Muscle of leg (tissue), 16 donors: ENCODE results near the gene OR10X1. TPM values are rescaled to one million over a fixed set of nuclear protein-coding genes. Genes with fewer than 3 reads are reported as not detected.

Experiments
- DNase-seq: peaks from one replicate; pipeline ENCODE4 v3.0.0; 2013
- H3K27ac ChIP-seq: one replicate; pipeline ENCODE4 v1.5.1; 2013; ENCODE audit warnings: mild to moderate bottlenecking, low read length, control low read depth
- H3K27me3 ChIP-seq: one replicate; pipeline ENCODE4 v1.6.1; 2013; ENCODE audit warnings: low read length; ENCODE audit not compliant: control insufficient read depth, insufficient read depth
- H3K36me3 ChIP-seq: one replicate; pipeline ENCODE4 v1.6.1; 2013; ENCODE audit warnings: low read length; ENCODE audit not compliant: control insufficient read depth, insufficient read depth
- H3K4me1 ChIP-seq: one replicate; pipeline ENCODE4 v1.6.1; 2013; ENCODE audit warnings: low read length; ENCODE audit not compliant: control insufficient read depth, insufficient read depth
- H3K4me3 ChIP-seq: one replicate; pipeline ENCODE4 v1.5.1; 2013; ENCODE audit warnings: low read length, control low read depth
- H3K9me3 ChIP-seq: replicated peaks from 2 replicates; pipeline ENCODE4 v1.6.1; 2013; ENCODE audit warnings: low read depth, low read length; ENCODE audit not compliant: control insufficient read depth
- WGBS: methylation state at CpG from one replicate; pipeline ENCODE4 v1.1.5; 2013; ENCODE audit warnings: missing lambda C conversion rate; ENCODE audit not compliant: insufficient coverage; 5-methylcytosine and 5-hydroxymethylcytosine counted together
- long read RNA-seq, 11 donors: transcript quantifications; one replicate each; lab custom pipeline, GENCODE V29; 2026
- polyA plus RNA-seq, 8 donors: library from polyadenylated mRNA; unstranded; fragments of 120-200 nt; gene quantifications; one replicate each; pipeline versions ENCODE4 v1.2.1 to v1.2.3, GENCODE V29; 2013; ENCODE audit warnings: inconsistent platforms in 1 of 8, low replicate concordance in 1 of 8; ENCODE audit not compliant: insufficient read length in 8 of 8, insufficient read depth in 1 of 8
- total RNA-seq: library from RNA; stranded (reverse); fragments of 120-200 nt; gene quantifications from one replicate; pipeline ENCODE4 v1.2.4, GENCODE V29; 2013

Gene OR10X1, protein sequence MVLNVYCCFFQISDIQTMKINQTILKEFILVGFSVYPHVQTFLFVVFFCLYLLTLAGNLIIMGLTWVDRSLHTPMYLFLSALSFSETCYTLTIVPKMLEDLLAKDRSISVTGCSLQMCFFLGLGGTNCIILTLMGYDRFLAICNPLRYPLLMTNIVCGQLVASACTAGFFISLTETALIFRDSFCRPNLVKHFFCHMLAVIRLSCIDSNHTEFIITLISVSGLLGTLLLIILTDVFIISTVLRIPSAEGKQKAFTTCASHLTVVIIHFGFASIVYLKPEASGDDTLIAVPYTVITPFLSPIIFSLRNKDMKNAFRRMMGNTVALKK
- total RNA-seq (not detected), polyA plus RNA-seq (not detected)
- long read RNA-seq, donor 1 = 0 reads
- long read RNA-seq, donor 2 = 0 reads
- long read RNA-seq, donor 3 = 0 reads
- long read RNA-seq, donor 4 = 0 reads
- long read RNA-seq, donor 5 = 0 reads
- long read RNA-seq, donor 6 = 0 reads
- long read RNA-seq, donor 7 = 0 reads
- long read RNA-seq, donor 8 = 0 reads
- long read RNA-seq, donor 9 = 0 reads
- long read RNA-seq, donor 10 = 0 reads
- long read RNA-seq, donor 11 = 0 reads

DNA sequence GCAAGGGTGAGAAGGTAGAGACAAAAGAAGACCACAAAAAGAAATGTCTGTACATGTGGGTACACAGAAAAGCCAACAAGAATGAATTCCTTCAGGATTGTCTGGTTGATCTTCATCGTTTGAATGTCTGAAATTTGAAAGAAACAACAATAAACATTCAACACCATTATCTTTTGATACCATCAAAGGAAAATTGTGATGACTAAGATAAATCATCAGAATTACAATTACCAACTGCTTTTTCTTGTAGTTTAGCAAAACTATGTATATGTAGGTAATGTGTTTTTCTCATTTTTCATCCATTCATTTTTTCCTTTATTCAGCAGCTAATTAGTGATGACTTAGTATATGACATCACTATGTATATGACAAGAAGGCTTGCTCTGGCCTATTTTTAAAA, at the start of gene OR10X1:
OR10X1 (minus strand) TSS at position 167 of the 400 bp plus-strand sequence; CDS start at position 167, 0 bp downstream.
- Histone ChIP-seq H3K27me3 (no peaks in the 10 kb centered on the region), H3K36me3 (no peaks in the 10 kb centered on the region), H3K4me3 (no peak within 1 kb of the TSS), H3K9me3 (no peaks in the 10 kb centered on the region), H3K27ac (no peak within 1 kb of the TSS), H3K4me1 (no peaks in the 10 kb centered on the region)
- DNase-seq = no peak
- no CpG with 5 or more reads among the region's 1 CpG for WGBS

DNA sequence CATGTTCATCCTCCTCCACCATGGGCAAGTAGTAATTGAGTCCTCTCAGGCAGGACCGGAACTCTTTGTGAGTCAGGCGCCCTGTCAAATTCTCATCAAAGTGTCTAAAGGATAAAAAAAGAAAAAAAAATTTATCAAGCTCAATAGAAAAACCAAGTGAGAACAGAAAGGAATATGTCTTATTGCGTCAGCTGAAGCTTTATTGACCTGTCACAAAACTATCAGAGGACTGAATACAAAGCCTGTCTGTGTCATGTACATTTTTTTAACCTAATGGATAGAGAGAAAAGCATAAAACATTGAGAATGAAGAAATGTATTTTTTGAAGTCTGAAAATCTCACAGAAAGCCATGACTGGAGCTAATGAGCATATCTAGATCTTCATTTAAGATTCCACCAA, 34.1 kb upstream of the OR10X1 start:
- DNase-seq = no peak
- WGBS = no CpG with 5 or more reads among the region's 3 CpGs
- Histone ChIP-seq H3K9me3 (no peaks in the 10 kb centered on the region), H3K4me3 (no peak overlapping the region), H3K27me3 (no peaks in the 10 kb centered on the region), H3K27ac (no peak overlapping the region), H3K36me3 (no peaks in the 10 kb centered on the region), H3K4me1 (no peaks in the 10 kb centered on the region)

DNA sequence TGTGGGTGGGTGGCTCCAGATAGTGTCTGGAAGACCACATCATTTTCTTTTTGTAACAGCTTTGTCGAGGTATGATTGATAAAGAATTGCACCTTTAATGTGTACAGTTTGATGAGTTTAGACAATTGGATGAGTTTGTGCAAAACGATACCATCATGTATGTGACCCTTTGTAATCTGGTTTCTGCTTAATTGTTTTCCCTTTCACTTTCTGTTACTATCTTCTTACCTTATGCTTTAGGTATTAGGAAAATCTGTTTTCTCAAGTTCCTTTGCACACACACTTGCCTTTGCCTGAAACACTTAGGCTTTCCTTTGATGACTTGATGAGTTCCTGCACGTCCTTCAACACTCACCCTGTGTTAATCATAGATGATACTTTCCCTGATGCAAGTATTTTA, 32.2 kb upstream of the OR10X1 start:
- Histone ChIP-seq H3K27ac (no peak overlapping the region), H3K4me1 (no peaks in the 10 kb centered on the region), H3K9me3 (no peaks in the 10 kb centered on the region), H3K4me3 (no peak overlapping the region), H3K27me3 (no peaks in the 10 kb centered on the region), H3K36me3 (no peaks in the 10 kb centered on the region)
- WGBS = no CpG with 5 or more reads among the region's 3 CpGs
- no peak for DNase-seq

DNA sequence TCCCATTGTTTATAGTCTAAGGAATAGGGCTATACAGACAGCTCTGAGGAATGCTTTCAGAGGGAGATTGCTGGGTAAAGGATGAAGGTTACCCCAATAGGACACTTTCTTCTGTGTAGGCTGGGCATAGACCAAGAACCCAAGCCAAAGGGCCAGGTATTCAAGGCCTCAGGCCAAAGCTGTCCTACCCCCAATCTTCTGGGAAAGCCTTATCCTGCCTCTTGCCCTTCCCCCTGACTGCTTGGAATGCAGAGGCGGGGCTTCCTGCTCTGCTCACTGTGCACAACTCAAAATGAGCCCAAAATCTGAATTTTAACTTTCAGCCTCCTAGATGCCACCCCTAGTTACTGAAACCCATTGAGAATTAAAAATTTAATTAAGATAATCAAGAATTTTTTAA, 27.6 kb upstream of the OR10X1 start:
- Histone ChIP-seq H3K4me1 (no peaks in the 10 kb centered on the region), H3K4me3 (no peak overlapping the region), H3K9me3 (no peaks in the 10 kb centered on the region), H3K36me3 (no peaks in the 10 kb centered on the region), H3K27me3 (no peaks in the 10 kb centered on the region), H3K27ac (no peak overlapping the region)
- no peak for DNase-seq
- WGBS = 83% methylated on average over 1 of the region's 1 CpG

DNA sequence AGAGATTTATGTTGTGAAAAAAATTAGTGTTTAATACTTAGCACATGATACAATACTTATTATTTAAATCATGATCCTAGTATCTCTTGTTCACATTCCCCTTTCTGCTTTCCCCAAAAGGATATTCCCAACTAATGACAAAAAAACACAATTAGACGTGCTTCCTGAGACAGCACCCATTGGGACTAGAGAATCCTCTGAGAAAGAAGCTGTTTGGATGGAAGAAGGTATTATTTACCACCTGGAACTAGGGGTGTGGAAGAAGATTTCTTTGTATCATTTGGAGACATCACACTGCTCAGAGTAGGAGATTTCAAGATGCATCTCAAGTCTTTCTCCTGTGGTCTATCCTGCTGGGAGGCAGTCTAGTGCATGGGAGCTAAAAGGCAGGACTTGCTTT, 25.3 kb upstream of the OR10X1 start, which contains the start of gene OR10Z1:
OR10Z1 (plus strand) TSS at position 301 of the 400 bp plus-strand sequence. CDS start 1,171 bp downstream, outside the sequence.
- no CpG with 5 or more reads among the region's 1 CpG for WGBS
- no peaks in the 10 kb centered on the region for H3K36me3 ChIP-seq
- no peak for DNase-seq
- no peaks in the 10 kb centered on the region for H3K4me1 ChIP-seq
- H3K9me3 ChIP-seq = no peaks in the 10 kb centered on the region
- no peak within 1 kb of the TSS for H3K27ac ChIP-seq
- no peaks in the 10 kb centered on the region for H3K27me3 ChIP-seq
- H3K4me3 ChIP-seq = no peak within 1 kb of the TSS

DNA sequence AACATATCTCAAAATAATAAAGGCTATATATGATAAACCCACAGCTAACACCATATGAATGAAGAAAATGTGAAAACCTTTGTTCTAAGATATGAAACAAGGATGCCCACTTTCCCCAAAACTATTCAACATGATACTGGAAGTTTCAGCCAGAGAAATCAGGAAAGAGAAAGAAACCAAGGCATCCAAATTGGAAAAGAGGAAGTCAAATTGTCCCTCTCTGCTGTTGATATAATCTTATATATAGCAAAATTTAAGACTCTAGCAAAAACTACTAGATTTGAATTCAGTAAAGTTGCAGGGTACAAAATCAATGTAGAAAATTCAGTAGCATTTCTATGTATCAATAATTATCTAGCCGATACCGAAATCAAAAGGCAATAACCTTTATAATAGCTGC, 21.0 kb upstream of the OR10X1 start:
- Histone ChIP-seq H3K9me3 (peaks cover 20% of the 10 kb centered on the region), H3K4me3 (no peak overlapping the region), H3K27me3 (no peaks in the 10 kb centered on the region), H3K4me1 (no peaks in the 10 kb centered on the region), H3K27ac (no peak overlapping the region), H3K36me3 (no peaks in the 10 kb centered on the region)
- WGBS = no CpG with 5 or more reads among the region's 2 CpGs
- no peak for DNase-seq

DNA sequence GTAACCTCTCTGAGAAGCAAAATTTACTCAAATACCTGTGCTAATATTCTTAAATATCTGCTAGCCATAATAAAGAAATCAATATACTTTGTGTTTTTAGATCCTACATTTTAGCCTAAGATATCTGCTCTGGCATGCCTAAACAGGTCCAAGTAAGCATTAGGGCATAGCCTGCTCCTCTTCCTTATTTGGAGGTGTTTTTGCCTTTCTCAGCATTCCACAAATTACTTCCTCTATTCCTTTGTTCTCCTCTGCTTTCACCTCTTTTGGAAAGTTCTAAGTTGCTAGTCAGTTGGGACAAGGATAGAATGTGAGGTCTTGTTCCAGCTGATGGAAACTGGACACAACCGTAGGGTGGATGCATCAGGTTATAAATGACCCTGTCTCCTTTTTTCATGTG, 7.2 kb upstream of the OR10X1 start:
- peaks cover 3% of the 10 kb centered on the region for H3K9me3 ChIP-seq
- H3K4me1 ChIP-seq = no peaks in the 10 kb centered on the region
- no peak for DNase-seq
- no peaks in the 10 kb centered on the region for H3K27me3 ChIP-seq
- WGBS = 86% methylated on average over 1 of the region's 1 CpG
- H3K4me3 ChIP-seq = no peak overlapping the region
- H3K27ac ChIP-seq = no peak overlapping the region
- H3K36me3 ChIP-seq = no peaks in the 10 kb centered on the region

DNA sequence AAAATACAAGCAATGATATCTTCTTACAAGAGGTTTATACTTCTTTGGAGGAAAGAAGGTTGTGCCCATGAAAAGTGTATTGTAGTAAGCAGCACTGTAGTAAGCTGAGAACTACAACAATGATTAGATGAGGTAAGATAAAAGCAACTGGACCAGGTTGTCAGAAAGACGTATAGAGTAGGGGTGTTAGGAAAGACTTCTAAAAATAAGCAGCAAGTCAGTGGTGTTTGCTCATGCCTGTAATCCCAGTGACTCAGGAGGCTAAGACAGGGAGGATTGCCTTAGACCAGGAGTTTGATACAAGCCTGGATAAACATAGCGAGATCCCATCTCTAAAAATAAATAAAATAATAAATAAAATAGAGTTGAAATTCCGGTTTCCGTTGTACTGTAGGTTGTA, 4.3 kb upstream of the OR10X1 start:
- Histone ChIP-seq H3K27ac (no peak overlapping the region), H3K4me1 (no peaks in the 10 kb centered on the region), H3K36me3 (no peaks in the 10 kb centered on the region), H3K4me3 (no peak overlapping the region), H3K9me3 (peaks cover 3% of the 10 kb centered on the region), H3K27me3 (no peaks in the 10 kb centered on the region)
- WGBS = no CpG with 5 or more reads among the region's 4 CpGs
- DNase-seq = no peak

DNA sequence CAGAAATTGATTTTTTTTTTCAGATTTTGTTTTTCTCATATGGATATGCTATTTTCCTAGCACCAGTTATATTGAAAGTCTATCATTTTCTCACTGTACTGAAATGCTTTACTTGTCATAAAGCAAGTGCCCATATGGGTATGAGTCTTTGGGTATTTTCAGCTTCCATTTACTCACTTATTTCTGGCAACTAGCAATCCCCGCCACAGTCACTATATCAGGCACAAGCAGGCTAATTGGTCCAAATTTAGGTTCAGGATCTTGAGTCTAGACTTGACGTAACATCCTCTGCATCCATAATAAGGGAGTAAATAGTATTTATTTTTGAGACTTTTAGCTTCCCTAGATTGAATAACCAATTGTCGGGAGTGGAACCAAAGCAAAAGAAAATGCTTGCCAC, 2.1 kb downstream of the OR10X1 start:
- no peak overlapping the region for H3K27ac ChIP-seq
- H3K4me1 ChIP-seq = no peaks in the 10 kb centered on the region
- no peaks in the 10 kb centered on the region for H3K27me3 ChIP-seq
- H3K36me3 ChIP-seq = no peaks in the 10 kb centered on the region
- WGBS = no CpG with 5 or more reads among the region's 3 CpGs
- H3K9me3 ChIP-seq = no peaks in the 10 kb centered on the region
- H3K4me3 ChIP-seq = no peak overlapping the region
- DNase-seq = no peak

DNA sequence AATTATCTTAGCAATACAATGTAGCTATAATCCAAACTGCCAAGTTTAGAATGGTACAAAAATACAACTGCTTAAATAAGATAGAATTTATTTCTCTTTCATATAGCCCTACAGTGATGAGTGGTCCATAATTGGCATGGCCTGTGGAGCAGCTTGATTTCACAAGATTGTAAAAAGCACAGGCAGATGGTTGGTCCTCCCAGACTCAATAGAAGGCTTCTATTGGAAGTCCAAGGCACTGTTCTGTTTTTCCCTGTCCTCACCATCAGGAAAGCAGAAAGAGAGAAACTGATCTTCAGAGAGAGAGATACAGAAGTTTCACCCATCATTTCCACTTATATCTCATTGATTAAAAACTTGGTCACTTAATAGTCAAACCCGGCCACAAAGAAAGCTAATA, 7.5 kb downstream of the OR10X1 start:
- H3K4me3 ChIP-seq = no peak overlapping the region
- no peaks in the 10 kb centered on the region for H3K36me3 ChIP-seq
- H3K27ac ChIP-seq = no peak overlapping the region
- WGBS = no CpG with 5 or more reads among the region's 1 CpG
- no peaks in the 10 kb centered on the region for H3K4me1 ChIP-seq
- no peaks in the 10 kb centered on the region for H3K9me3 ChIP-seq
- DNase-seq = no peak
- H3K27me3 ChIP-seq = no peaks in the 10 kb centered on the region
